GM19023 (cell line): Measurements from ENCODE around the gene CCNYL1.

Experiments used
- ATAC-seq: cut with Tn5 transposase; IDR thresholded peaks from one replicate; pipeline ENCODE4 v1.9.1; 2021; ENCODE audit warnings: mild to moderate bottlenecking, moderate library complexity; ENCODE audit not compliant: unreplicated experiment

Gene CCNYL1

DNA sequence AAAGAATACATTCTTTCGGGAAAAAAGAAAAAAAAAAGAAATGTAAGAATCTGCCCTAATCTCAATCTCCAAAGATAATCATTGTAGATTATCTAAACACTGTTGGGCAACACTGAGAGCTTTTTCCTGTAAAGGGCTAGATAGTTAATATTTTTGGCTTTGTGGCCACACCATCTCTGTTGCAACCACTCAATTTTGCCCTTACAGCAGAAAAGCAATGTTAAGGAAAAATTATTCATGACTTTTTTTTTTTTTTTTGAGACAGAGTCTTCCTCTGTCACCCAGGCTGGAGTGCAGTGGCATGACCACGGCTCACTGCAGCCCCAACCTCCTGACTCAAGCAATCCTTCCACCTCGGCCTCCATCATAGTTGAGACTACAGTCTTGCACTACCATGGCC, 75.6 kb downstream of the CCNYL1 start:
- ATAC-seq, result no peak

DNA sequence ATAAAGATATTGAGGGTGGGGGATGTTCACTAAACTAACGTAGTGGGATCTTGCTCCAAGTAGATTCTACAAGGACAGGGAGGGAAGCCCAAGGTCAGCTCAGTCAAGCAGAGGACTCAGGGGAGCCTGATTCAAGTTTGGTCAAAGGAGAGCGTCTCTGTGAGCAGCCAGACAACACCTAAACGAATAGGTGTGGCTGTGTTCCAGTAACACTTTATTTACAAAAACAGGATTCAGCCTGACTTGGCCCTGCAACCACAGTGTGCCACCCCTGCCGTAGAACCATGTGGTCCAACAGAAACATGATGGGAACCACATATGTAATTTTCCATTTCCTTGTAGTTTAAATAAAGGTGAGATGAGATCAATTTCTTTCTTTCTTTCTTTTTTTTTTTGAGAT, 76.4 kb downstream of the CCNYL1 start:
- ATAC-seq, result no peak

DNA sequence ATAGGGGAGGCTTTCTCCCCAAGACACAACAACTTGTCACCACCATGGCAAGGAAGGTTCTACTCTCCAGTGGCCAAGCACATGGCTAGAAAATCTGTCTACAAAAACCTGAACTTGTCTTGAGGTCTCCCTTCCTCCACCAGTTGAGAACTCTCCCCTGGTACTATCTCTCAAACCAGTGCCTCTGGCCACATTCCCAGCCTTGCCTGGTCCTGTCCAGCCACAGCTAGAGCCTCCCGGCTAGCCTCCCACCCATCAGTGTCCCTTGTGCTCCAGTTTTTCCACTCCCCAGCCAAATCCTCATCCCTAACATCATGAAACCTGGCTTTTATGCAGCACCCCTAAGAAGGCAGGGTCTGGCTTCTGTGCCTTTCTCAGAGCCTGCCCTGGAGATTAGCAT, 79.5 kb downstream of the CCNYL1 start:
- no peak for ATAC-seq

DNA sequence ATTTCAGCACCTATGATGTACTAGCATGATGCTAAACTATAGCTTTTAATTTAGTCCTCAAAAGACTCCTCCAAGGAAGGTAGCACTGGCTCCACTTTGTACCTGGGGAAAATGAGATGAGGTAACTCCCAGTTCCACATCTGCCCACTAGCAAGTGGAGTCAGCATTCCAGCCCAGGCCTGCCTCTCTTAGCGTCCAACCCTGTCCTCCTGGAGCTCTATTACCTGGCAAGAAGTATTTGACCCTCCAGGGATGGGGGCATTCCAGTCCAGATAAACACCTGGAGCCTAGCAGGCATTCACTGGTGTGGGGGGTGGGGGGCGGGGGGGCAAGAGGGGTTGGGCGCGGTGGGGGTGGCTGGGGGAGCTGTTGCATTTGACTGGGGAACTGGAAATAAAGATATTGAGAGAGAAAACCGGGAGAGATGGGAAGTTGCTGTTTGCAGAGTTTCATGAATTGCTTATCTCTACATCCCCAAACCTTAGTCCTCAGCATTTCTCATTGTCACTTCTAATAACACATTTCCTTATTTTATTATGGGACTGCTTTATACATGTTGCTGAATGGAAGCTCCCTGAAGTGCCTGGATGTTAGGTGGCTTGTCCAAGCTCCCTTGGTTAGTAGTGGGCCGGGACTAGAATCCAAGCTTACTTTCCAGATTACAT, 80.3 kb downstream of the CCNYL1 start:
- ATAC-seq, result no peak

DNA sequence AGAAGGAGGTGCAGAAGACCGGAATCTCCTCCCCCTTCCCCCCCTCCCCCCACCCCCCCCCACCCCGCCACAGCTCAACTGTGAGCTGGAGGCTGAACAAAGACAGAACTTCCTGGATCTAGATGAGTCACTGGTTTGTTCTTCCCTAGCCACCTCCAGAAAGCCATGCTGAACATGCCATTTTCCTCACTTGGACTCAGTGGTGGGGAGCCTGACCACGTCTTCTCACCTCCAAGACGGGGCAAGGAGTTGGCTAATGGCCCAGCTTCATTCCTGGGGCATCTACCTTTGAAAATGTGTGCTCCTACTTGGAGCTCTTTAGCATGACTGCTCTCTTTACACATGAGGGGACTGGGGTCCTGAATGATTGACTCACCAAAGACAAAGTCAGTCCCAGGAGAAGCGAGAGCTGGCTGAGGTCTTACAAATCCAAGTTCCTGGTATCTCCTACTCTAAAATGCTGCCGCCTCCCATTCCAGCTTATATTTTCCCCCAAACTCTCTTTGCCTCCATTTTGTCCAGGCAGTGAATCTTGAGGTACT, 80.9 kb downstream of the CCNYL1 start:
- no peak for ATAC-seq

DNA sequence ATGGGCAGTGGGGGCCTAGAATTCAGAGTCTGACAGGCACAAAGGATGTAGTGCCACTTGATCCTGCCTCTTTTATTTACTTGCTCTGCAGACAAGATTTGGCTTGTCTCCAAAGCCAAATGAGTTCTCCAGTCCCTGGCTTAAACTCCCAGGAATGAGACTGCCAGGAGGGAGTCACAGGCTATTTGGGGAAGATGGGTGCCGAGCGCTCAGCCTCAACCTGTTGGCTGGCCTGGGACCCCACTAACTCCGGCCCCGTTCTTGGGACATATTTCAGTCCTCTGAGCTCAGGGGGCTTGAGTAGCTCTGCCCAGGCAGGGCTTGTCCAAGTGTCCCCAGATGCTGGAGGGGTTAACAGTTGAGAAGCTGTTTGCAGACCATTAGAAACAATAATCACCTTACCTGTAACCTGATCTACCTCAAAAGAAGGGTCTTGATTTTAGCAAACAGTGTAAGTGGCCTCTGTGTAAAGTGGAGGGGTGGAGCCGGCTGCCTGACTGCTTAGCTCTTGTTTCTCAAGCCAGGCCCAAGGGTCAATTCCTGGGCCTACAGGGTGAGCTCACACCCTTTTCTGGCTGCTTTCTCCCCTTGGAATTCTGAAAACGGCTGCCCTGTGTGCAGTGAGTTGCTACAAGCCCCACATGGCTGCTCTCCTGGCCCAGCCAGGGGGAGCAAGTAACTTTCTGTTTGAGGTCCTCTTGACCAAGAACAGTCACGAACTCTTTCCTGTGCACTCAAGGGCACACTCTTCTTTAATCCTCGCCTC, 85.3 kb downstream of the CCNYL1 start:
- ATAC-seq, result no peak

DNA sequence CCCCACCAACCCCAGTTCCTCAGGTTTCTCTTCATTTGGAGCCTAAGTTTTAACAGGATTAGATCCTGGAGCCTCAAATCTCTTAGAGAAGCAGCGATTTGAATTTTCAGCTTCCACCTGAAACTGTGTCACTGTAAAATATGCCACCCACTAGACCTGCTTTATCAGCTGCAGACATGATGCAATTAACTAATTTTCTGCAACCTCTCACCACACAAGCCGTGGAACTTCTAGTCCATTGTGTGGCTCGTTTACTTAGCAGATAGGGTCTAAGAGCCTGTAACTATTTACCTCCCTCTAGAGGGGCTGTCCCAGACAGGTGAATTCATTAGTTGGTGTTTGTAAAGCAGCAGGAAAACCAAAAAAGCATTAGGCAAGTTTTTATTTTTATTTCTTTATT, 89.8 kb downstream of the CCNYL1 start:
- no peak for ATAC-seq

DNA sequence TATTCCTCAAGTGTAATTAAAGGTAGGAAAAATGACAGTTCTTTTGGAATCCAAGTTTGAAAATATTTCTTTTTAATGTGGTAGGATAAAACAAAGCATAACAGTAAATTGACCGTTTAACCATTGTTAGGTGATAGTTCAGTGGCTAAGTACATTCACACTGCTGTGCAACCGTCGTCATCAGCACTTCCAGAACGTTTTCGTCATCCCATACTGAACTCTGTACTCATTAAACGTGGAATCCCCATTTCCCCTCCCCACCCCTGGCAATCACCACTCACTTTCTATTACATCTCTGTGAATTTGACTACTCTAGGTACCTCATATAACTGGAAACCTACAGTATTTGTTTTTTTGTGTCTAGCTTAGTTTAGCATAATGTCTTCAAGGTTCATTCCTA, 91.2 kb downstream of the CCNYL1 start:
- no peak for ATAC-seq
